Liver (tissue), 3 donors: Measurements from ENCODE around the gene NADK.

Source experiments
- CTCF ChIP-seq: fragments of 150-350 bp; IDR thresholded peaks from 2 replicates; pipeline ENCODE4 v1.5.1; 2017; ENCODE audit warnings: improper control_type of control experiment, low read depth, low read length; ENCODE audit not compliant: missing input control
- RAD21 ChIP-seq, 2 donors: IDR thresholded peaks; 2 replicates each; pipeline ENCODE4 v1.6.1; 2016; ENCODE audit warnings: antibody characterized with exemption in 2 of 2, mild to moderate bottlenecking in 2 of 2
- donor health status: healthy.
- donor health status: healthy.

- no peak for TF ChIP-seq CTCF
- TF ChIP-seq RAD21 (IDR thresholded peaks at IDR 0.05), result no peak
These were observed 2.6 kb upstream of the NADK start for GRCh38 chr1:1780598-1781525.
